SK-N-SH (cell line): ENCODE measurements around the gene STX7. TPM values are rescaled to one million over a fixed set of nuclear protein-coding genes. Genes with fewer than 3 reads are reported as not detected.

Source experiments
- CTCF ChIA-PET: fragments of 300-600, 350-600 bp; formaldehyde crosslinking; extraction: SDS; loops from one replicate; lab custom pipeline; 2021; lab: Yijun Ruan, JAX
- POLR2A ChIA-PET: fragments of 350-600 bp; sonication (Branson Sonifier 250); formaldehyde crosslinking; extraction: SDS; loops from one replicate; lab custom pipeline; 2020; ENCODE audit warnings: antibody characterized with exemption, inconsistent platforms; lab: Yijun Ruan, JAX
- DNase-seq: peaks from one replicate; pipeline ENCODE4 v3.0.0; 2012
- H2AFZ ChIP-seq: fragments of 200-600 bp; sonication (generic); 2 replicates; pipeline ENCODE4 v1.8.1; 2016; ENCODE audit warnings: antibody characterized with exemption, mild to moderate bottlenecking, low read depth
- H3F3A ChIP-seq: fragments of 200-600 bp; sonication (generic); replicated peaks from 2 replicates; pipeline ENCODE3; 2016; ENCODE audit warnings: antibody characterized with exemption, mild to moderate bottlenecking; ENCODE audit not compliant: insufficient read depth
- H3K27ac ChIP-seq, 2 experiments: fragments of 200-500 bp in 1 of 2; fragments of 200-600 bp in 1 of 2; sonication (Bioruptor generic) in 1 of 2; sonication (generic), shearing (Covaris generic) in 1 of 2; 2 replicates each; pipeline versions ENCODE4 v1.5.1 to v1.6.1; 2014 to 2016; ENCODE audit warnings: low read depth in 2 of 2, inconsistent platforms in 1 of 2, low read length in 1 of 2, mild to moderate bottlenecking in 1 of 2, mixed read lengths in 1 of 2
- H3K27me3 ChIP-seq: fragments of 200-600 bp; sonication (generic), shearing (Covaris generic); 2 replicates; pipeline ENCODE4 v1.6.1; 2016; ENCODE audit warnings: mixed run types; ENCODE audit not compliant: insufficient read depth
- H3K36me3 ChIP-seq, 2 experiments: fragments of 200-500 bp in 1 of 2; fragments of 200-600 bp in 1 of 2; sonication (Bioruptor generic) in 1 of 2; sonication (generic) in 1 of 2; replicated peaks in 1 of 2; 2 replicates each; pipeline versions ENCODE3 to v1.5.1; 2014 to 2016; ENCODE audit warnings: low read length in 1 of 2, mild to moderate bottlenecking in 1 of 2; ENCODE audit not compliant: insufficient read depth in 2 of 2, control insufficient read depth in 1 of 2
- H3K4me1 ChIP-seq, 2 experiments: fragments of 200-500 bp in 1 of 2; fragments of 200-600 bp in 1 of 2; sonication (Bioruptor generic) in 1 of 2; sonication (generic), shearing (Covaris generic) in 1 of 2; 2 replicates each; pipeline versions ENCODE4 v1.5.1 to v1.6.1; 2014 to 2016; ENCODE audit warnings: low read depth in 1 of 2, low read length in 1 of 2, mixed run types in 1 of 2; ENCODE audit not compliant: insufficient read depth in 2 of 2, control insufficient read depth in 1 of 2
- H3K4me2 ChIP-seq: fragments of 200-600 bp; sonication (generic), shearing (Covaris generic); 2 replicates; pipeline ENCODE4 v1.6.1; 2017; ENCODE audit warnings: mixed run types
- H3K4me3 ChIP-seq, 2 experiments: fragments of 200-500 bp in 1 of 2; fragments of 200-600 bp in 1 of 2; sonication (Bioruptor generic) in 1 of 2; sonication (generic), shearing (Covaris generic) in 1 of 2; 2 replicates each; pipeline versions ENCODE4 v1.5.1 to v1.8.1; 2014 to 2016; ENCODE audit warnings: low read depth in 2 of 2, inconsistent platforms in 1 of 2, low read length in 1 of 2, mild to moderate bottlenecking in 1 of 2, mixed read lengths in 1 of 2, moderate library complexity in 1 of 2
- H3K79me2 ChIP-seq: fragments of 200-600 bp; sonication (generic); 2 replicates; pipeline ENCODE4 v1.8.1; 2017; ENCODE audit warnings: mild to moderate bottlenecking; ENCODE audit not compliant: insufficient read depth
- H3K9ac ChIP-seq: fragments of 200-600 bp; sonication (generic); 2 replicates; pipeline ENCODE4 v1.6.1; 2017; ENCODE audit warnings: mixed run types
- H3K9me2 ChIP-seq: fragments of 200-600 bp; sonication (generic); 2 replicates; pipeline ENCODE4 v1.6.1; 2017; ENCODE audit warnings: mixed run types
- H3K9me3 ChIP-seq: fragments of 200-600 bp; sonication (generic); 2 replicates; pipeline ENCODE4 v1.6.1; 2017; ENCODE audit warnings: mixed run types, mild to moderate bottlenecking, moderate library complexity
- H4K20me1 ChIP-seq: fragments of 200-600 bp; sonication (generic); 2 replicates; pipeline ENCODE4 v1.6.1; 2017; ENCODE audit warnings: mild to moderate bottlenecking, mixed run types; ENCODE audit not compliant: insufficient read depth
- EP300 ChIP-seq, 2 experiments: IDR thresholded peaks; 2 replicates each; pipeline versions ENCODE4 v1.4.0 to v1.6.1; 2012; ENCODE audit warnings: borderline replicate concordance in 1 of 2, low read depth in 1 of 2, low read length in 1 of 2
- EZH2phosphoT487 ChIP-seq: fragments of 200-600 bp; sonication (generic); IDR thresholded peaks from 2 replicates; pipeline ENCODE4 v1.6.1; 2017; ENCODE audit warnings: low read depth, mixed run types, mild to moderate bottlenecking, antibody characterized with exemption, moderate library complexity, borderline replicate concordance
- FOXM1 ChIP-seq: IDR thresholded peaks from 2 replicates; pipeline ENCODE4 v1.4.0; 2012; ENCODE audit warnings: low read depth, mild to moderate bottlenecking
- GATA2 ChIP-seq: sonication (generic); formaldehyde crosslinking; IDR thresholded peaks from 2 replicates; pipeline ENCODE4 v1.5.0; 2020; ENCODE audit warnings: mild to moderate bottlenecking, missing genetic modification reagents
- MXI1 ChIP-seq: IDR thresholded peaks from 2 replicates; pipeline ENCODE4 v1.6.1; 2012; ENCODE audit warnings: mild to moderate bottlenecking, low read depth, low read length, improper control_type of control experiment
- NFIC ChIP-seq: IDR thresholded peaks from 2 replicates; pipeline ENCODE4 v1.4.0; 2012; ENCODE audit warnings: borderline replicate concordance
- POLR2AphosphoS5 ChIP-seq: IDR thresholded peaks from 2 replicates; pipeline ENCODE4 v1.6.1; 2012; ENCODE audit warnings: low read depth, low read length
- RFX5 ChIP-seq: IDR thresholded peaks from 2 replicates; pipeline ENCODE4 v1.6.1; 2012; ENCODE audit warnings: mild to moderate bottlenecking, improper control_type of control experiment, low read length
- RXRA ChIP-seq: IDR thresholded peaks from 2 replicates; pipeline ENCODE4 v1.4.0; 2012; ENCODE audit warnings: low read depth, mild to moderate bottlenecking, borderline replicate concordance
- SIN3A ChIP-seq: IDR thresholded peaks from 2 replicates; pipeline ENCODE4 v1.6.1; 2012; ENCODE audit warnings: low read depth, mild to moderate bottlenecking, low read length, moderate library complexity, borderline replicate concordance
- TAF1 ChIP-seq: IDR thresholded peaks from 2 replicates; pipeline ENCODE4 v1.6.1; 2012; ENCODE audit warnings: low read depth, mild to moderate bottlenecking, low read length, moderate library complexity, borderline replicate concordance
- TCF12 ChIP-seq: IDR thresholded peaks from 2 replicates; pipeline ENCODE4 v1.4.0; 2012
- TEAD4 ChIP-seq: IDR thresholded peaks from 2 replicates; pipeline ENCODE4 v1.4.0; 2012; ENCODE audit warnings: mild to moderate bottlenecking, borderline replicate concordance; ENCODE audit not compliant: insufficient read depth
- YY1 ChIP-seq: IDR thresholded peaks from 2 replicates; pipeline ENCODE4 v1.4.0; 2012; ENCODE audit warnings: low read depth, mild to moderate bottlenecking
- WGBS: methylation state at CpG from one replicate; pipeline ENCODE4 v1.1.6; 2017; ENCODE audit warnings: low lambda C conversion rate; 5-methylcytosine and 5-hydroxymethylcytosine counted together
- polyA plus RNA-seq, 3 experiments: library from polyadenylated mRNA; depleted of rRNA; stranded (reverse); fragments of >200 nt; gene quantifications; 2 replicates each; pipeline ENCODE4 v1.2.3, GENCODE V29; 2012
- TF ChIP-seq, protein P1 (sequence below): fragments of 150-350 bp; IDR thresholded peaks from 2 replicates; pipeline ENCODE4 v1.6.1; 2017; ENCODE audit warnings: antibody characterized with exemption, low read length, low read depth, borderline replicate concordance
- TF ChIP-seq, protein P2 (sequence below): IDR thresholded peaks from 2 replicates; pipeline ENCODE4; 2012
- TF ChIP-seq, protein P3 (sequence below): IDR thresholded peaks from 2 replicates; pipeline ENCODE4 v1.4.0; 2012; ENCODE audit warnings: low read depth, borderline replicate concordance

STX7 gene
- polyA plus RNA-seq, 1 of the 3 experiments (the other 2 are of a cell fraction): 12.8 TPM

DNA sequence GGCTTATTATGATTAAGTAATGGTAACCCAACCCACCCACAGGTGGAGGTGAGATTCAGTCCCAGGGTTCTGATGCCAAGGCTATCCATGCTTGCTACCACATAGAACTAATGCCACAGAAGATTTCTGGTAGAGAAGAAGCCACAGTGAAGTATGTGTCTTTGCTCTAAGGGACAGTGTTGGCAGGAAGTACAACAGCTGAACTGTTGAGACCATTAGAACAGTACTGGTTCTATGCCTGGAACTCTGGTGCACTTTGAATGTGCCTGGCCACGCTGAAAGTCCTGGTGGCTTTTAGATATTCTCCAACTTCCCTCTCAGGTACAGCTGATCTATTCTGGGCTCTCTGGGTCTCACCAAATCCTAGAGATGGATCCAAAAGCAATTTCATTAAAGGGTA is 7.8 kb downstream of the STX7 start:
- DNase-seq: no peak
- Histone ChIP-seq H3K4me2 (no peak overlapping the region), H3K9me2 (no peaks in the 10 kb centered on the region), H3K79me2 (peaks cover 37% of the 10 kb centered on the region; the same call in 1 of the 2 replicates), H3K4me1 (no peaks in the 10 kb centered on the region), H3K4me3 (no peak overlapping the region), H3K27me3 (no peaks in the 10 kb centered on the region), H3K36me3 (peaks cover 3 to 7% of the 10 kb centered on the region in 2 experiments), H3F3A (peaks cover 3% of the 10 kb centered on the region), H2AFZ (no peak overlapping the region), H4K20me1 (peaks cover 7% of the 10 kb centered on the region), H3K27ac (no peak overlapping the region), H3K9ac (no peak overlapping the region), H3K9me3 (no peaks in the 10 kb centered on the region)
- WGBS: 86% methylated on average over 1 of the region's 1 CpG
- CTCF ChIA-PET: interaction anchor here (1.2 kb wide), 1 partner anchor 225 kb away, joined by 3 read pairs; no protein-coding TSS in a partner anchor
- TF ChIP-seq RXRA (no peak), TEAD4 (no peak), MXI1 (no peak), GATA2 (no peak), TAF1 (no peak)
- POLR2A ChIA-PET: no interaction called here

DNA sequence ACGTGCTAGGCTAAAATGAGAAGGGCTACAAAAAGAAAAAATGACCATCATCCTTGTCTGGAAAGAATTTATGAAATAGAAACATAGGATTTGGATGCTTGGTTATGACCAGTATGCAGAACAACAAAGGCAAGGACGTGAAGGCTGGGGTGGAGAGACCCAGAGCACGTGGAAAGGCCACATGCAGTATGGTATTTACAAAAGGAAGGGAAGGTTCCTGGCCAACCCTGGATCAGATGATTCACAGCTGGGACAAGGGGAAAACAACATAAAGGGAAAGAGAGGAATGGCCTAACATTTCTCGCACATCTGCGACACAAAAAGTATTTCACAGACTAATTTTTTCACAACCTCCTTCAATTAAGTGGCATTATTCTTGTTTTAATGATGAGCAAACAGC is 8.2 kb downstream of the STX7 start:
- Histone ChIP-seq H3K9me3 (no peaks in the 10 kb centered on the region), H3F3A (peaks cover 3% of the 10 kb centered on the region), H3K4me3 (no peak overlapping the region), H3K4me2 (no peak overlapping the region), H3K36me3 (peaks cover 3 to 7% of the 10 kb centered on the region in 2 experiments), H2AFZ (no peak overlapping the region), H3K9ac (no peak overlapping the region), H3K79me2 (peaks cover 33% of the 10 kb centered on the region; the same call in 1 of the 2 replicates), H3K9me2 (no peaks in the 10 kb centered on the region), H3K27ac (no peak overlapping the region), H3K4me1 (no peaks in the 10 kb centered on the region), H3K27me3 (no peaks in the 10 kb centered on the region), H4K20me1 (peaks cover 7% of the 10 kb centered on the region)
- TF ChIP-seq POLR2AphosphoS5 (no peak), GATA2 (no peak), YY1 (no peak), EP300 (IDR thresholded peaks at IDR 0.05; ENCODE audit: borderline replicate concordance in 1 of 2, low read depth in 1 of 2, low read length in 1 of 2) (no peak), NFIC (no peak), RFX5 (no peak), EZH2phosphoT487 (no peak), SIN3A (no peak), FOXM1 (no peak), TCF12 (no peak), TEAD4 (no peak)
- TF ChIP-seq, protein P1, sequence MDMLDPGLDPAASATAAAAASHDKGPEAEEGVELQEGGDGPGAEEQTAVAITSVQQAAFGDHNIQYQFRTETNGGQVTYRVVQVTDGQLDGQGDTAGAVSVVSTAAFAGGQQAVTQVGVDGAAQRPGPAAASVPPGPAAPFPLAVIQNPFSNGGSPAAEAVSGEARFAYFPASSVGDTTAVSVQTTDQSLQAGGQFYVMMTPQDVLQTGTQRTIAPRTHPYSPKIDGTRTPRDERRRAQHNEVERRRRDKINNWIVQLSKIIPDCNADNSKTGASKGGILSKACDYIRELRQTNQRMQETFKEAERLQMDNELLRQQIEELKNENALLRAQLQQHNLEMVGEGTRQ: no peak
- TF ChIP-seq, protein P2, sequence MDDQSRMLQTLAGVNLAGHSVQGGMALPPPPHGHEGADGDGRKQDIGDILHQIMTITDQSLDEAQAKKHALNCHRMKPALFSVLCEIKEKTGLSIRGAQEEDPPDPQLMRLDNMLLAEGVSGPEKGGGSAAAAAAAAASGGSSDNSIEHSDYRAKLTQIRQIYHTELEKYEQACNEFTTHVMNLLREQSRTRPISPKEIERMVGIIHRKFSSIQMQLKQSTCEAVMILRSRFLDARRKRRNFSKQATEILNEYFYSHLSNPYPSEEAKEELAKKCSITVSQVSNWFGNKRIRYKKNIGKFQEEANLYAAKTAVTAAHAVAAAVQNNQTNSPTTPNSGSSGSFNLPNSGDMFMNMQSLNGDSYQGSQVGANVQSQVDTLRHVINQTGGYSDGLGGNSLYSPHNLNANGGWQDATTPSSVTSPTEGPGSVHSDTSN: no peak
- TF ChIP-seq, protein P3, sequence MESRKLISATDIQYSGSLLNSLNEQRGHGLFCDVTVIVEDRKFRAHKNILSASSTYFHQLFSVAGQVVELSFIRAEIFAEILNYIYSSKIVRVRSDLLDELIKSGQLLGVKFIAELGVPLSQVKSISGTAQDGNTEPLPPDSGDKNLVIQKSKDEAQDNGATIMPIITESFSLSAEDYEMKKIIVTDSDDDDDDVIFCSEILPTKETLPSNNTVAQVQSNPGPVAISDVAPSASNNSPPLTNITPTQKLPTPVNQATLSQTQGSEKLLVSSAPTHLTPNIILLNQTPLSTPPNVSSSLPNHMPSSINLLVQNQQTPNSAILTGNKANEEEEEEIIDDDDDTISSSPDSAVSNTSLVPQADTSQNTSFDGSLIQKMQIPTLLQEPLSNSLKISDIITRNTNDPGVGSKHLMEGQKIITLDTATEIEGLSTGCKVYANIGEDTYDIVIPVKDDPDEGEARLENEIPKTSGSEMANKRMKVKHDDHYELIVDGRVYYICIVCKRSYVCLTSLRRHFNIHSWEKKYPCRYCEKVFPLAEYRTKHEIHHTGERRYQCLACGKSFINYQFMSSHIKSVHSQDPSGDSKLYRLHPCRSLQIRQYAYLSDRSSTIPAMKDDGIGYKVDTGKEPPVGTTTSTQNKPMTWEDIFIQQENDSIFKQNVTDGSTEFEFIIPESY: no peak
- no peak for DNase-seq
- 93% methylated on average over 5 of the region's 5 CpGs for WGBS
- ChIA-PET POLR2A (no interaction called here), CTCF (interaction anchor here (1.2 kb wide), 1 partner anchor 225 kb away, joined by 3 read pairs; no protein-coding TSS in a partner anchor)
